ENCODE results near the gene PINLYP. TPM values are rescaled to one million over a fixed set of nuclear protein-coding genes. Genes with fewer than 3 reads are reported as not detected.

Gene PINLYP
- total RNA-seq, 2 experiments from 2014 or later, result 0.40 to 4.9 TPM

DNA sequence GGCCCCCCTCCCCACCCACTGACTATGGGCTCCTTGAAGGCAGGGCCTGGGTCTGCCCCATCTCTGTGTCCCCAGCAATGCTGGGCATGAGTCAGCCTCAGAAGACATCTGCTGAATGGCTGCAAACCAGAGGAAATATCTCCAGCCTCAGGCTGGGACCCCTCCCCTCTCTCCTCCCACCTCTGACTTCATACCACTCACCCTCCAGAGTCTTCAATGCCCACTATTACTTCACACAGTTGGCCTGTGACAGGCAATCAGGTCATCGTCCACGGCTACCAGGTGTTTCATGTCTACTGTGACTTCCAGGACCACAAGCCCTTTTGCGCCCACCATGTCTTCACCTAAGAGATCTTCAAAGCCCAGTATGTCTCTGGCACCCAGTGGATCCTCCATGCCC, 36.2 kb downstream of the PINLYP start, which contains the start of gene SRRM5:
Gene SRRM5 (plus strand): TSS at position 301 of the 400 bp plus-strand sequence. CDS start 34 bp downstream, at position 335.
- intact Hi-C loops (cut with micrococcal nuclease; ENCODE audit: unreplicated experiment), result no loop called here
- peaks cover 56% of the 10 kb centered on the region for H3K36me3 ChIP-seq (ENCODE audit: insufficient read depth, low read length)
- TF ChIP-seq EZH2phosphoT487 (IDR thresholded peaks at IDR 0.05; ENCODE audit: borderline replicate concordance, low read depth, low read length) (no peak), CTCF (conservative IDR thresholded peaks at IDR 0.05; ENCODE audit: low read length) (no peak)
- H3K9me3 ChIP-seq (ENCODE audit: low read length), result no peaks in the 10 kb centered on the region
- ChIA-PET CTCF (ENCODE audit: unreplicated experiment) (no interaction called here), POLR2A (no interaction called here)
- peaks cover 14% of the 10 kb centered on the region for H3K79me2 ChIP-seq (ENCODE audit: insufficient read depth, low read depth, low read length)
- no TSS peak for BruUV-seq (replicated peaks)
- H4K20me1 ChIP-seq (ENCODE audit: insufficient read depth, low read length), result no peaks in the 10 kb centered on the region
- H3K4me2 ChIP-seq (ENCODE audit: low read length), result no peak within 1 kb of the TSS
- H3K4me3 ChIP-seq (ENCODE audit: low read depth, low read length, poor library complexity, severe bottlenecking), result no peak within 1 kb of the TSS
- H3K4me1 ChIP-seq (ENCODE audit: insufficient read depth, low read length, poor library complexity, severe bottlenecking), result no peaks in the 10 kb centered on the region
- H3K27ac ChIP-seq (ENCODE audit: low read depth, low read length, poor library complexity, severe bottlenecking), result no peak within 1 kb of the TSS
- no peak for DNase-seq (ENCODE audit: low spot score)
- no peaks in the 10 kb centered on the region for H3K9me2 ChIP-seq (ENCODE audit: insufficient read depth, low read length)
- no peak within 1 kb of the TSS for H2AFZ ChIP-seq (ENCODE audit: low read length)

GRCh38 chr19:43612374-43612773, 36.8 kb downstream of the PINLYP start:
- H3K9me2 ChIP-seq (ENCODE audit: insufficient read depth, low read length), result no peaks in the 10 kb centered on the region
- intact Hi-C loops (cut with micrococcal nuclease; ENCODE audit: unreplicated experiment), result no loop called here
- no peak for TF ChIP-seq EZH2phosphoT487 (IDR thresholded peaks at IDR 0.05; ENCODE audit: borderline replicate concordance, low read depth, low read length)
- TF ChIP-seq CTCF (conservative IDR thresholded peaks at IDR 0.05; ENCODE audit: low read length), result no peak
- no peak overlapping the region for H3K4me2 ChIP-seq (ENCODE audit: low read length)
- no peak for DNase-seq (ENCODE audit: low spot score)
- no peaks in the 10 kb centered on the region for H3K9me3 ChIP-seq (ENCODE audit: low read length)
- no TSS peak for BruUV-seq (replicated peaks)
- no peak overlapping the region for H3K4me3 ChIP-seq (ENCODE audit: low read depth, low read length, poor library complexity, severe bottlenecking)
- H2AFZ ChIP-seq (ENCODE audit: low read length), result no peak overlapping the region
- H3K36me3 ChIP-seq (ENCODE audit: insufficient read depth, low read length), result peaks cover 51% of the 10 kb centered on the region
- H3K27ac ChIP-seq (ENCODE audit: low read depth, low read length, poor library complexity, severe bottlenecking), result no peak overlapping the region
- H4K20me1 ChIP-seq (ENCODE audit: insufficient read depth, low read length), result no peaks in the 10 kb centered on the region
- CTCF ChIA-PET (ENCODE audit: unreplicated experiment), result no interaction called here
- H3K79me2 ChIP-seq (ENCODE audit: insufficient read depth, low read depth, low read length), result peaks cover 20% of the 10 kb centered on the region
- no peaks in the 10 kb centered on the region for H3K4me1 ChIP-seq (ENCODE audit: insufficient read depth, low read length, poor library complexity, severe bottlenecking)
- POLR2A ChIA-PET, result no interaction called here

DNA sequence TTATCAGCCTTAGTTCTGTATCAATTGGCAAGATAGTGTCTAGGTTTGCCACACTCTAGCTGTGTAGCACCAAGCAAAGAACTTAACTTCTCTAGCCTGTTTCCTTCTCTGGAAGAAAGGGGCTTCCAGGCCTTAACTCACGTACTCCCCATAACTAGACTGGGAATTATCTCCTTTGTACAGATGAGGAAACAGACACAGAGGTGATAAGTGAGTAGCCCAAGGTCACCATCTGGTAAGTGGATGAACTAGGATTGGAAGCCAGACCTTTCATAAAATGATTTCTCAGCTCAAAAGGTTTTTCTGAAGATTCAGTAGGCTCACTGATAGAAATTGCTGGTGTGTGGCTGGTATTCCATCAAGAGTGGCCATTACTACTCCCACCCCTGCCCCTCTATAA, 40.7 kb downstream of the PINLYP start:
- Histone ChIP-seq H3K4me3 (ENCODE audit: low read depth, low read length, poor library complexity, severe bottlenecking) (no peak overlapping the region), H3K79me2 (ENCODE audit: insufficient read depth, low read depth, low read length) (peaks cover 42% of the 10 kb centered on the region), H3K27ac (ENCODE audit: low read depth, low read length, poor library complexity, severe bottlenecking) (no peak overlapping the region), H2AFZ (ENCODE audit: low read length) (no peak overlapping the region), H4K20me1 (ENCODE audit: insufficient read depth, low read length) (no peaks in the 10 kb centered on the region), H3K4me1 (ENCODE audit: insufficient read depth, low read length, poor library complexity, severe bottlenecking) (peaks cover 19% of the 10 kb centered on the region), H3K9me2 (ENCODE audit: insufficient read depth, low read length) (no peaks in the 10 kb centered on the region), H3K36me3 (ENCODE audit: insufficient read depth, low read length) (peaks cover 34% of the 10 kb centered on the region), H3K9me3 (ENCODE audit: low read length) (no peaks in the 10 kb centered on the region), H3K4me2 (ENCODE audit: low read length) (no peak overlapping the region)
- DNase-seq (ENCODE audit: low spot score), result no peak
- CTCF ChIA-PET (ENCODE audit: unreplicated experiment), result no interaction called here
- BruUV-seq (replicated peaks), result no TSS peak
- intact Hi-C loops (cut with micrococcal nuclease; ENCODE audit: unreplicated experiment), result no loop called here
- POLR2A ChIA-PET, result interaction anchor here (0.6 kb wide), 1 partner anchor 312 kb away, joined by 4 read pairs; no protein-coding TSS in a partner anchor
- TF ChIP-seq CTCF (conservative IDR thresholded peaks at IDR 0.05; ENCODE audit: low read length) (no peak), EZH2phosphoT487 (IDR thresholded peaks at IDR 0.05; ENCODE audit: borderline replicate concordance, low read depth, low read length) (no peak)
